GM12872 (cell line): ENCODE data around the gene EPB41.

Experiments used
- TF ChIP-seq, protein P1 (sequence below): IDR thresholded peaks from 3 replicates; pipeline ENCODE4 v1.5.1; 2011; ENCODE audit warnings: low read depth, mild to moderate bottlenecking, low read length, moderate library complexity; ENCODE audit not compliant: insufficient read depth

EPB41 gene

DNA sequence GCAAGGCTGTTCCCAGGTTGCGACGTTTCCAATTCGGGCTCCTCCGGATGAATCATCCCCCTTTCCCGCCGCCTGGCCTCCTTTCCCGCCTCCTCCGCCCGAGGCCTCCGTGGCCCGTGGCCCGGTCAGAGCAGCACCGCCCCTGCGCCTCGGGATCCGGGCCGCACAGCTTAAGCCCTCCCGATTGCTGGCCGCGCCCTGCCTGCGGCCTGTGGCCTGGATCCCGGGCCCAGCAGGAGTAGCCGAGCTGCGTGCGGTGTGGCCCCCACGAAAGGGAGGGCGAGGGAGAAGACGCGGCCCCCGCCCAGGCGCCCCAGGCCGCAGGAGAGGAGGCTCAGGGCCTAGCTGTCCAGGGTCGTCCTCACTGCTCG, 208.3 kb downstream of the EPB41 start:
- TF ChIP-seq, protein P1, sequence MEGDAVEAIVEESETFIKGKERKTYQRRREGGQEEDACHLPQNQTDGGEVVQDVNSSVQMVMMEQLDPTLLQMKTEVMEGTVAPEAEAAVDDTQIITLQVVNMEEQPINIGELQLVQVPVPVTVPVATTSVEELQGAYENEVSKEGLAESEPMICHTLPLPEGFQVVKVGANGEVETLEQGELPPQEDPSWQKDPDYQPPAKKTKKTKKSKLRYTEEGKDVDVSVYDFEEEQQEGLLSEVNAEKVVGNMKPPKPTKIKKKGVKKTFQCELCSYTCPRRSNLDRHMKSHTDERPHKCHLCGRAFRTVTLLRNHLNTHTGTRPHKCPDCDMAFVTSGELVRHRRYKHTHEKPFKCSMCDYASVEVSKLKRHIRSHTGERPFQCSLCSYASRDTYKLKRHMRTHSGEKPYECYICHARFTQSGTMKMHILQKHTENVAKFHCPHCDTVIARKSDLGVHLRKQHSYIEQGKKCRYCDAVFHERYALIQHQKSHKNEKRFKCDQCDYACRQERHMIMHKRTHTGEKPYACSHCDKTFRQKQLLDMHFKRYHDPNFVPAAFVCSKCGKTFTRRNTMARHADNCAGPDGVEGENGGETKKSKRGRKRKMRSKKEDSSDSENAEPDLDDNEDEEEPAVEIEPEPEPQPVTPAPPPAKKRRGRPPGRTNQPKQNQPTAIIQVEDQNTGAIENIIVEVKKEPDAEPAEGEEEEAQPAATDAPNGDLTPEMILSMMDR = no peak

DNA sequence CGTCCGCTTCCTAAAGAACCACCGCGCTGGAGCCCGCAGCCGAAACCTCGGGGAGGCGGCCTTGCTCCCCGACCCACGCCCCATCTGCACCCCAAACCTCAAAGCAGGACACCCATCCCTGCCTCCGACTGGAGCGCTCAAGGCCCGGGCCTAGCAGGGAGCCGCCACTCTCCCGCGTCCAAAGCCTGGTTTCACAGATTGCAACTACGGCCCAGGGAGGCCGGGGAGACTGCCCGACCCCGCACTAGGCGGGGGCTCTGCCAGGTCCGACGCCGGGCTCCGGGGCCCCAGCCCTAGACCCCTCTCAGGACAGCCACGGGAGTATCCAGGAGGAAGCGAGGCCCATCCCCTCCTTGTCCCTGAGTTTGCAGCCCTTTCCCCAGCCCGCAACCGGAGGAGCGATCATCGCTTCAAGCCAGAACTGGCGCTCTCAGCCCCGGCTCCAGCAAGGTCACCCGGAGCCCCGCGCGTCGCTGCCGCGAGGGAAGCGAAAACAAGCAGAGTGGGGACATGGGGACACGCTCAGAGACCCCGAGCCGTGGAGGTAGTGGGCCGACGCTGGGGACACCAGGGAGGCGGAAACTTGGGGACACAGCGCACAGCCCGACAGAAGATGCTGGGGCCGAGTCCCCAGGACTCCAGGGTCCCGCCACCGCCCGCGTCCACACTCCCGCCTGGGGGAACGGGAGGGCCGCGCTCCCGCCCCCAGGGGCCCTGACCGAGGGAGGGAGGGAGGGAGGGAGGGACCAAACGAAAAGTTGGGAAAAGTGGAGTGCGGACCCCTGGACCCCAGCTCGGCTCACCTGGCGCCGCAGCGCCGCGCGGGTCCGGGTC, 208.9 kb downstream of the EPB41 start:
- TF ChIP-seq, protein P1 = no peak

DNA sequence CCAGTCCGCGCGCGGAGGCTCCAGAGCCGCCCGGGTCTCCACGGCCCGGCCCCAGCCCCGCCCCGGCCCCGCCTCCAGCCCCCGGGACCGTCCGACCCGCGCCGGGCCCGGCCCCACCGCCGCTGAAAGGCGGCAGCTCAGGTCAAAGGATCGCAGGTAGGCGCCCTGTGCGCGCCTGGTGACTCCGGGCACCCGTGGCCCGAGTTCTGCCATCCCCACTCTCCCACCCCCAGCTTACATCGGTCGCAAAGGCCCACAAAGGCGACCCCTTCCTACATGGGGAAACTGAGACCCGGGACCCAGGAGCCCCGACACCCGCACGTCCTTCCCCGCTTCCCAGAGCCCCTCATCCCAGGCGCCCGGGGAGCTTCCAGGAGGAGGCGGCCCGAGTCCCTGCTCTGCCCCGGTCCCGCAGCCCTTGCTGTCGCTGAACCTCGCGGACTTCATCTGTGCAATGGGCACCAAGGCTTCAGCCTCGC, 209.6 kb downstream of the EPB41 start, which contains the start of gene TMEM200B:
Gene TMEM200B (minus strand): TSS at position 17 of the 479 bp plus-strand sequence. CDS start 2,075 bp downstream, outside the sequence.
- TF ChIP-seq, protein P1 = no peak

DNA sequence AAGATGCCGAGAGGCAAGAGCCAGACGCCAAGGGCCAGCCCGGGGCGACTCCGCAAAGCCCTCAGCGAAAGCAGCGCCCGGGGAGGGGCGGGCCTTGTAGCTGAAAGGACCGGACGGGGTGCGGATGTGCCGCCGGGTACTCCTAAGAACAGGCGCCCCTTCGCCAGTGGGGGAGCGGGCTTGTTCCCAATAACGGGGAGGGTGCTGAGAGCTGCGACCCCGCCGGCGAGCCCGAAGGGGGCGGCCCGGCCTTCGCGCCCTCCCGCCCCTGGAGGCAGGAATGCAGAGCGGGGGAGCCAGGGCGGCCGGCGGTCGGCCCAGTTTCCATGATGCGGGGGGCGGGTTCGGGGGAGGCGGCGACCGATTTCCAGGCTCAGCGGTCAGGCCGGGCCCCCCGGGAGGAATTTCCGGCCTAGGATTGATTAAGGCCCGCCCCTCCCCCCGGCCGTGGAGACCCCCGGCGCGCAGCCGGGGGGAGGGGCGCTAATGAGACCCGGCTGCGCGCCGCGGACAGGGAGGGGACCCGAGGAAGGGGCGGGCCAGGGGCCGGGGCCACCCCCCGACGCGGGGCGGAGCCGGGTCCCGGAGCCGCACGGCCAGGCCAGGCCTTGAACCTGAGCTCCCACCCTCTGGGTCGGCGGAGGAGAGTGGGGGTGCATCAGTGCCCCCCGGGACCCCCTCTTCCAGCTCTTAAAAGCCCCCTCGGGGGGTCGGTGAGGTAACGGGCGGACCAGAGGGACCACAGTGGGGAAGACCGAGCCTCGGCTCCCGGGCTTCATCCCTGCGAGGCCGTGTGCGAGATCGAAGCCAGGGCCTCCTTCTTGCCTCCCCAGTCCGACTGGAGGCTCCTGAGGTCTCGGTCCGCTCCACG, 210.2 kb downstream of the EPB41 start:
- TF ChIP-seq, protein P1 = no peak

DNA sequence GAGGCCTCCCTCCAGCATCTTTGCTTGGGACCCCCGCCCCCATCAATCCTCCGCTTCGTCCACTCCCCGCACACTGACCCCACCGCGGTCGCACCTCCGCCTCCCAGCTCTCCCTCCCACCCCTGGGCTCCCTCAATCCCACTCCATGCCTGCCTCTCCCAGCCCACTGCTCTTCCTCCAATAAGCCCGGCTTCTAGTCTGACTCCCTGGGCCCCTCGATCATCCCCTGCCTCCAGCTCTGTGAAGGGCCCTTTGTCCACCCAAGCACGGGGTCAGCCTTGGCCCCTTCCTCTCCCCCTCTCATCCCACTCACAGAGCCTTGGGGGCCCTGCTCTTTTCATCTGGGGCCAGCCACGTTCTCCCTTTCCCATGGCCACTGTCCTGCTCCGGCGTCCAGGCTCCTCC, 210.9 kb downstream of the EPB41 start:
- TF ChIP-seq, protein P1 = no peak

DNA sequence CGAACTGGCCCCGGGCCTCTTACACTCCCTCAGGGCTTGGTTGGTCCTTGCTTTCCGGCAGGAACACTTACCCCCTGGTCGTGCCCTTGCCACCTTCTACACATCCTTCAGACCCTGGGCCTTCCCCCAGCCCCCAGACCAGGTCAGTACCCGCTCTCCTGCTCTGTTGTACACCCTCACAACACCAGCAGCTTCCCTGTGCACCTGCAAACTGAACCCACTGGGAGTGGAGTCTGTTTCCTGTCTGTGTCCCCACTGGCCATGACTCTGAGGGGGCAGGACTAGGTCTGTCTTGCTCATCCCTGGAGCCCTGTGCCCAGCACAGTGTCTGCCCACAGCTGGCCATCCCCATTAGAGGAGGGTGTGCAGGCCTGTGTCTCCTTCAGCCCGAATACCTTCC, 211.4 kb downstream of the EPB41 start:
- TF ChIP-seq, protein P1 = no peak

DNA sequence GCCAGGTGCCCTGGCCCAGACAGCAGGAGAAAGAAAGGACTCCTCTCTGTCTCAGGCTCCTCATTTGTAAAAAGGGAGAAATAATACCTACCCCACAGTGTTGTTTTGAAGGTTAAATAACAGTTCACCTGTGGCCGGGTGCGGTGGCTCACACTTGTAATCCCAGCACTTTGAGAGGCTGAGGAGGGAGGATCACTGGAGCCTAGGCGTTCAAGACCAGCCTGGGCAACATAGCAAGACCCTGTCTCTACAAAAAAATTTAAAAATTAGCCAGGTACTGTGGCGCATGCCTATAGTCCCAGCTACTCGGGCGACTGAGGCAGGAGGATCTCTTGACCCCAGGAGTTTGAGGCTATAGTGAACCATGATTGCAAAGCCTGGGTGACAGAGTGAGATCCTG, 211.8 kb downstream of the EPB41 start:
- TF ChIP-seq, protein P1 = no peak
